ENCODE results near the gene VAPB. TPM values are rescaled to one million over a fixed set of nuclear protein-coding genes. Genes with fewer than 3 reads are reported as not detected.

The VAPB gene
- polyA plus RNA-seq, 1 donor from 2014 or later: 32.5 TPM

GRCh38 chr20:58483051-58483450 lies 94.0 kb downstream of the VAPB start:
- no peak overlapping the region for H3K9ac ChIP-seq (ENCODE audit: low read length)
- H4K20me1 ChIP-seq (ENCODE audit: insufficient read depth): no peaks in the 10 kb centered on the region
- no peak overlapping the region for H3K4me2 ChIP-seq (ENCODE audit: low read length)
- H3K27me3 ChIP-seq (ENCODE audit: insufficient read depth, low read depth, low read length): no peaks in the 10 kb centered on the region
- H3K4me3 ChIP-seq (ENCODE audit: low read length): no peak overlapping the region
- H3K9me2 ChIP-seq (ENCODE audit: insufficient read depth, low read length): no peaks in the 10 kb centered on the region
- no peaks in the 10 kb centered on the region for H3K36me3 ChIP-seq (ENCODE audit: insufficient read depth, low read length)
- TF ChIP-seq CTCF (IDR thresholded peaks at IDR 0.05; ENCODE audit: poor library complexity, severe bottlenecking): no peak
- TF ChIP-seq POLR2AphosphoS5 (IDR thresholded peaks at IDR 0.05): no peak
- no peak for TF ChIP-seq SMC3 (conservative IDR thresholded peaks at IDR 0.05; ENCODE audit: poor library complexity)
- TF ChIP-seq REST (IDR thresholded peaks at IDR 0.05; ENCODE audit: borderline replicate concordance): no peak
- TF ChIP-seq EZH2 (IDR thresholded peaks at IDR 0.05; ENCODE audit: borderline replicate concordance, insufficient read depth, low read length, poor library complexity, severe bottlenecking): no peak
- H3K27ac ChIP-seq (ENCODE audit: low read length): no peak overlapping the region
- H3F3A ChIP-seq (ENCODE audit: insufficient read depth, low read length, poor library complexity, severe bottlenecking): no peaks in the 10 kb centered on the region
- peaks cover 21% of the 10 kb centered on the region for H3K9me3 ChIP-seq (ENCODE audit: low read length)
- no peak overlapping the region for H2AFZ ChIP-seq (ENCODE audit: low read depth, low read length)
- no peaks in the 10 kb centered on the region for H3K79me2 ChIP-seq (replicated peaks; ENCODE audit: insufficient read depth, low read length)

GRCh38 chr20:58483470-58483869 lies 94.4 kb downstream of the VAPB start:
- no peak overlapping the region for H2AFZ ChIP-seq (ENCODE audit: low read depth, low read length)
- no peaks in the 10 kb centered on the region for H3K27me3 ChIP-seq (ENCODE audit: insufficient read depth, low read depth, low read length)
- no peak overlapping the region for H3K27ac ChIP-seq (ENCODE audit: low read length)
- H3K36me3 ChIP-seq (ENCODE audit: insufficient read depth, low read length): no peaks in the 10 kb centered on the region
- H3K9ac ChIP-seq (ENCODE audit: low read length): no peak overlapping the region
- no peak for TF ChIP-seq TAF1 (IDR thresholded peaks at IDR 0.05; ENCODE audit: low read depth)
- no peak for TF ChIP-seq RAD21 (conservative IDR thresholded peaks at IDR 0.05)
- TF ChIP-seq SMC3 (conservative IDR thresholded peaks at IDR 0.05; ENCODE audit: poor library complexity): no peak
- TF ChIP-seq EP300 (conservative IDR thresholded peaks at IDR 0.05; ENCODE audit: poor library complexity, severe bottlenecking): no peak
- TF ChIP-seq MXI1 (conservative IDR thresholded peaks at IDR 0.05; ENCODE audit: poor library complexity, severe bottlenecking): no peak
- no peak for TF ChIP-seq CTCF (IDR thresholded peaks at IDR 0.05; ENCODE audit: poor library complexity, severe bottlenecking)
- no peak for TF ChIP-seq EZH2 (IDR thresholded peaks at IDR 0.05; ENCODE audit: borderline replicate concordance, insufficient read depth, low read length, poor library complexity, severe bottlenecking)
- TF ChIP-seq REST (IDR thresholded peaks at IDR 0.05; ENCODE audit: borderline replicate concordance): no peak
- no peak for TF ChIP-seq POLR2AphosphoS5 (IDR thresholded peaks at IDR 0.05)
- no peak overlapping the region for H3K4me3 ChIP-seq (ENCODE audit: low read length)
- H3K9me3 ChIP-seq (ENCODE audit: low read length): peaks cover 17% of the 10 kb centered on the region
- H3F3A ChIP-seq (ENCODE audit: insufficient read depth, low read length, poor library complexity, severe bottlenecking): no peaks in the 10 kb centered on the region
- H4K20me1 ChIP-seq (ENCODE audit: insufficient read depth): no peaks in the 10 kb centered on the region
- H3K79me2 ChIP-seq (replicated peaks; ENCODE audit: insufficient read depth, low read length): no peaks in the 10 kb centered on the region
- no peaks in the 10 kb centered on the region for H3K9me2 ChIP-seq (ENCODE audit: insufficient read depth, low read length)
- H3K4me2 ChIP-seq (ENCODE audit: low read length): no peak overlapping the region

All from neural cell (in vitro differentiated cells).